SU-DHL-6 (cell line): Measurements from ENCODE around the gene IQGAP1.

ENCODE experiments used
- H2AFZ ChIP-seq: fragments of 200-600 bp; sonication (generic); 2 replicates; pipeline ENCODE4 v1.6.1; 2014; ENCODE audit warnings: low read depth, mild to moderate bottlenecking, moderate library complexity, mixed read lengths, antibody characterized with exemption, low read length; ENCODE audit not compliant: severe bottlenecking
- H3F3A ChIP-seq: fragments of 200-600 bp; shearing (Covaris generic); 2 replicates; pipeline ENCODE4 v1.6.0; 2016; ENCODE audit warnings: antibody characterized with exemption, mild to moderate bottlenecking; ENCODE audit not compliant: insufficient read depth
- H3K27ac ChIP-seq: fragments of 200-600 bp; sonication (generic); 2 replicates; pipeline ENCODE4 v1.5.1; 2016; ENCODE audit warnings: low read depth, mild to moderate bottlenecking, low read length, moderate library complexity, mixed read lengths
- H3K27me3 ChIP-seq: fragments of 200-600 bp; sonication (generic), shearing (Covaris generic); 2 replicates; pipeline ENCODE4 v1.6.0; 2014; ENCODE audit warnings: mild to moderate bottlenecking, low read length
- H3K36me3 ChIP-seq: fragments of 200-600 bp; sonication (generic); 2 replicates; pipeline ENCODE4 v1.6.1; 2014; ENCODE audit warnings: mild to moderate bottlenecking, low read length, mixed read lengths
- H3K4me2 ChIP-seq: fragments of 300-600, 200-600 bp; shearing (Covaris generic), sonication (generic); 2 replicates; pipeline ENCODE4 v1.6.0; 2014; ENCODE audit warnings: low read length, low read depth, mild to moderate bottlenecking; ENCODE audit not compliant: poor library complexity, severe bottlenecking
- H3K4me3 ChIP-seq: fragments of 200-600 bp; sonication (generic); 2 replicates; pipeline ENCODE4 v1.5.1; 2014; ENCODE audit warnings: antibody characterized with exemption, low read length, mild to moderate bottlenecking, mixed read lengths; ENCODE audit not compliant: insufficient read depth, poor library complexity, severe bottlenecking
- H3K79me2 ChIP-seq: fragments of 200-600 bp; sonication (generic); 2 replicates; pipeline ENCODE4 v1.6.1; 2014; ENCODE audit warnings: mild to moderate bottlenecking, low read length, moderate library complexity; ENCODE audit not compliant: insufficient read depth
- H3K9ac ChIP-seq: fragments of 200-600 bp; sonication (generic); 2 replicates; pipeline ENCODE4 v1.7.0; 2014; ENCODE audit warnings: mild to moderate bottlenecking, low read length
- H3K9me2 ChIP-seq: fragments of 200-600 bp; sonication (generic); replicated peaks from 2 replicates; pipeline ENCODE4 v1.6.1; 2014; ENCODE audit warnings: low read length; ENCODE audit not compliant: insufficient read depth
- H3K9me3 ChIP-seq: fragments of 200-600 bp; sonication (generic); 2 replicates; pipeline ENCODE4 v1.6.1; 2014; ENCODE audit warnings: low read length, mixed read lengths; ENCODE audit not compliant: insufficient read depth
- H4K20me1 ChIP-seq: fragments of 200-600 bp; sonication (generic); 2 replicates; pipeline ENCODE4 v1.6.1; 2014; ENCODE audit warnings: low read depth, mild to moderate bottlenecking, antibody characterized with exemption, low read length, moderate library complexity, mixed read lengths
- EZH2phosphoT487 ChIP-seq: fragments of 200-600 bp; sonication (generic), shearing (Covaris generic); conservative IDR thresholded peaks from 2 replicates; pipeline ENCODE4 v1.6.1; 2018; ENCODE audit warnings: mild to moderate bottlenecking, antibody characterized with exemption, low read length, moderate library complexity, mixed read lengths
- TF ChIP-seq, protein P1 (sequence below): fragments of 200-600 bp; sonication (generic); IDR thresholded peaks from one replicate; pipeline ENCODE4 v1.5.1; 2017; ENCODE audit warnings: antibody characterized with exemption, mild to moderate bottlenecking, low read length, moderate library complexity; ENCODE audit not compliant: insufficient read depth, poor library complexity, severe bottlenecking

The IQGAP1 gene

DNA sequence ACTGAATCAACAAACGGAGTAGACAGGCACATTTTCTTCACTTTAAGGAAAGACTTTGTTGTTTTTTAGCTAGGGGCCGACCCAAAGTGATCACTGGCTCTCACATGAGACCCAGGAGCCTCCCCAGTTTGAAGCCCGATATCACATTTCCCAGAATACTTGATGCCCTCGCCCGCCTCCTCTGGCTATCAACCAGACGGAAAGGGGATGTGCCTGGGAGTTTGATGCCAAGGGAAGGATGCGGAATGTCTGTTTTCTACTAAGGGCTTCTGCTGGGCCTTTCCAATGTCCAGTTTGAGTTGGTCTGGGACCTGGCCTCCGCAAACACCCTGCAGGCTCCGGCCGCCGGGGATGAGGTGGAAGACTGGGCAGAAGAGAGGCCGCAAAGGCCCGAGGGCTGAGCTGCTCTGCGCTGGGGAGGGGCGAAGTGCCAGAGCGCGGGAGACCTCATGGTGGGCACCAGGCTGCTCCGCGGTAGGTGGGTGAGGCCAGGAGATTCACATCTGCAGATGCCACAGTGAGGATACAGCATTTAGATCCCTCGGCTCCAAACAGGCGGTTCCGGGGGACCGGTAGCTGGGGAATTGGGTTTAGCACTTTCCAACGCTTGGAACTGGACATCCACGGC is 36.4 kb upstream of the IQGAP1 start:
- Histone ChIP-seq H3K4me3 (peak overlapping the region; percentile 70), H2AFZ (peak overlapping the region; percentile 57), H3K27me3 (no peaks in the 10 kb centered on the region), H3K79me2 (no peaks in the 10 kb centered on the region), H3K9ac (no peak overlapping the region), H3K4me2 (peak overlapping the region; percentile 61), H3K27ac (no peak overlapping the region), H4K20me1 (no peaks in the 10 kb centered on the region), H3K9me3 (no peaks in the 10 kb centered on the region), H3K9me2 (no peaks in the 10 kb centered on the region), H3F3A (no peaks in the 10 kb centered on the region), H3K36me3 (no peaks in the 10 kb centered on the region)
- TF ChIP-seq, protein P1, sequence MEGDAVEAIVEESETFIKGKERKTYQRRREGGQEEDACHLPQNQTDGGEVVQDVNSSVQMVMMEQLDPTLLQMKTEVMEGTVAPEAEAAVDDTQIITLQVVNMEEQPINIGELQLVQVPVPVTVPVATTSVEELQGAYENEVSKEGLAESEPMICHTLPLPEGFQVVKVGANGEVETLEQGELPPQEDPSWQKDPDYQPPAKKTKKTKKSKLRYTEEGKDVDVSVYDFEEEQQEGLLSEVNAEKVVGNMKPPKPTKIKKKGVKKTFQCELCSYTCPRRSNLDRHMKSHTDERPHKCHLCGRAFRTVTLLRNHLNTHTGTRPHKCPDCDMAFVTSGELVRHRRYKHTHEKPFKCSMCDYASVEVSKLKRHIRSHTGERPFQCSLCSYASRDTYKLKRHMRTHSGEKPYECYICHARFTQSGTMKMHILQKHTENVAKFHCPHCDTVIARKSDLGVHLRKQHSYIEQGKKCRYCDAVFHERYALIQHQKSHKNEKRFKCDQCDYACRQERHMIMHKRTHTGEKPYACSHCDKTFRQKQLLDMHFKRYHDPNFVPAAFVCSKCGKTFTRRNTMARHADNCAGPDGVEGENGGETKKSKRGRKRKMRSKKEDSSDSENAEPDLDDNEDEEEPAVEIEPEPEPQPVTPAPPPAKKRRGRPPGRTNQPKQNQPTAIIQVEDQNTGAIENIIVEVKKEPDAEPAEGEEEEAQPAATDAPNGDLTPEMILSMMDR = no peak
- no peak for TF ChIP-seq EZH2phosphoT487

DNA sequence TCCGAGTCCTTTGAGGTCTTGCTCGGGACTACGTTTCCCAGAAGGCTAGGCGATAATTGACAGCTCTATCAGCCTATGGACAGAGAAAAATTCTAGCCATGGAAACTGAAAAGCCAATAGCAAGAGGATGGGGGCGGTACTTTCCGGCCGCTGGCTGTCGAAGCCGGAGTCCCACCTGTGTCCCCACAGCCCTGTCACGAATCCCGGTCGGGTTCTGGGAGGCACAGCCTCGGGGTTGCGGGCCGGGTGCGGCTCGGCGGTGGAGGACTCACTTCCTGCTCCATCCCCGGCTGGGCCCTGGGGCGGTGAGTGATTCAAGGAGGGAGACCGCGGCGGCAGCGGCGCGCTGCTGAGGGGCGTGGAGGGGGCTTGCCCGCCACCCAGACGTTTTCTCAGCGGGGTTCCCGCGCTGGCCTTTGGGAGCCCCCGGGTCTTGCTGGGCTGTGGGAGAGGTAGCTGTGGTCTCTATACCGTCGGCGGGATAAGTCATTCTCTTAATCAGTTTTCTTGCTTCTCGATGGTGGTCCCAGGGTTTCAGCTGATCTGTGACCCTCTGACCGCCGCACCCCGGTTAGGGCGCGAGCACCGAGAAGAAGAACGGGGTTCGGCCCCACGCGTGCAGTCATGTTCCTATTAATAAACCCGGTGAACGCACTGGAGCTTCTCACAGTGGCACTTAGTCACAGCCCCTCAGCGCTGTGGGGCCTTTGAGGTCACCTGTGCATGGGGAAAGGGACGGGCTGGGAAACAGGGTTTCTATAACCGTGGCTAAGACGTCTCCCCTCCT is 35.7 kb upstream of the IQGAP1 start, which contains the start of gene ZNF774:
ZNF774 (plus strand) TSS at position 178 of the 787 bp plus-strand sequence. CDS start 2,377 bp downstream, outside the sequence.
- Histone ChIP-seq H3K4me3 (peak within 1 kb of the TSS; percentile 70), H3K9ac (peak within 1 kb of the TSS; percentile 63), H3K27me3 (no peaks in the 10 kb centered on the region), H3K36me3 (no peaks in the 10 kb centered on the region), H4K20me1 (no peaks in the 10 kb centered on the region), H3K9me2 (no peaks in the 10 kb centered on the region), H3K9me3 (no peaks in the 10 kb centered on the region), H3K79me2 (no peaks in the 10 kb centered on the region), H2AFZ (peak within 1 kb of the TSS; percentile 92), H3F3A (no peaks in the 10 kb centered on the region), H3K27ac (no peak within 1 kb of the TSS), H3K4me2 (peak within 1 kb of the TSS; percentile 61)
- no peak for TF ChIP-seq EZH2phosphoT487
- TF ChIP-seq, protein P1 = no peak

DNA sequence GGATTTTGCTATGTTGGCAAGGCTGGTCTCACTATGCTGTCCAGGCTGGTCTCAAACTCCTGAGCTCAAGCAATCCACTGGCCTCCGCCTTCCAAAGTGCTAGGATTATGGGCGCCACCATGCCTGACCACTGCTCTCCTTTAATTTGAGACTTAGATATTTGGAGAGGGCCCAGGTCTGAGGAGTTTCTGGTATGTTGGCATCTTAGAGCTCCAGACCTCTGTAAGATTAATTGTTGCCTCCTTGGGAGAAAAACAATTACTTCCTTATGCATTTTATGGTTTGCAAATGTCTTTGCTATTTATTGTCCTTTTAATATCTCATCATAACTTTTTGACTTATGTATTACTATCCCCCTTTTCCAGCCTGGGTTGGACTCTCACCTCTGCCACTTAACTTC is 33.1 kb upstream of the IQGAP1 start:
- no peaks in the 10 kb centered on the region for H3K36me3 ChIP-seq
- TF ChIP-seq EZH2phosphoT487 = no peak
- TF ChIP-seq, protein P1 = no peak
- H3K4me3 ChIP-seq = no peak overlapping the region
- H3F3A ChIP-seq = no peaks in the 10 kb centered on the region
- no peak overlapping the region for H3K4me2 ChIP-seq
- H3K27ac ChIP-seq = no peak overlapping the region
- no peaks in the 10 kb centered on the region for H3K79me2 ChIP-seq
- H3K27me3 ChIP-seq = no peaks in the 10 kb centered on the region
- no peaks in the 10 kb centered on the region for H3K9me2 ChIP-seq
- H4K20me1 ChIP-seq = no peaks in the 10 kb centered on the region
- no peak overlapping the region for H2AFZ ChIP-seq
- no peaks in the 10 kb centered on the region for H3K9me3 ChIP-seq
- no peak overlapping the region for H3K9ac ChIP-seq
